ENCODE results near the gene BCL2.
"Not testable (repeated sequence)": the region's sequence is repeated elsewhere in the genome, so short reads cannot be mapped to it uniquely, and the experiment has no call there.

BCL2 gene

GRCh38 chr18:63205791-63206252 is 113.7 kb downstream of the BCL2 start:
- H3K36me3 ChIP-seq (ENCODE audit: control insufficient read depth in 4 of 4, insufficient read depth in 4 of 4, low read length in 3 of 4), result peaks cover 0 to 9% (median 0%) of the 10 kb centered on the region in 4 experiments
- H3K4me3 ChIP-seq (ENCODE audit: control insufficient read depth in 1 of 7, extremely low read depth in 1 of 7, insufficient read depth in 4 of 7, low read depth in 2 of 7, low read length in 6 of 7), result no peak overlapping the region
- H3K4me1 ChIP-seq (ENCODE audit: control extremely low read depth in 1 of 4, control insufficient read depth in 4 of 4, insufficient read depth in 4 of 4, low read length in 3 of 4), result peaks cover 3 to 51% (median 17%) of the 10 kb centered on the region in 4 experiments
- H3K27ac ChIP-seq (ENCODE audit: insufficient read depth in 1 of 2, low read depth in 1 of 2, low read length in 2 of 2, poor library complexity in 1 of 2, severe bottlenecking in 2 of 2), result no peak overlapping the region
- POLR2A ChIA-PET, result interaction anchor here (0.5 kb wide), 1 partner anchor 17 kb away, joined by 3 read pairs; no protein-coding TSS in a partner anchor
- no peak for DNase-seq
- no peaks in the 10 kb centered on the region for H3K9me3 ChIP-seq (ENCODE audit: control extremely low read depth in 1 of 5, control insufficient read depth in 4 of 5, insufficient read depth in 2 of 5, low read depth in 1 of 5, low read length in 4 of 5)
- WGBS (ENCODE audit: insufficient coverage), result 79% methylated on average over 6 of the region's 6 CpGs
- CTCF ChIA-PET, result interaction anchor here (1.2 to 2.6 kb wide), 3 partner anchors 10 to 120 kb away, joined by 3 to 9 read pairs (median 3); no protein-coding TSS in a partner anchor
- H3K27me3 ChIP-seq (replicated peaks in 2 of 5; ENCODE audit: control insufficient read depth in 4 of 5, insufficient read depth in 5 of 5, low read length in 4 of 5), result no peaks in the 10 kb centered on the region

GRCh38 chr18:63203497-63203896 is 116.1 kb downstream of the BCL2 start:
- peaks cover 0 to 58% (median 24%) of the 10 kb centered on the region in 4 experiments for H3K4me1 ChIP-seq (ENCODE audit: control extremely low read depth in 1 of 4, control insufficient read depth in 4 of 4, insufficient read depth in 4 of 4, low read length in 3 of 4)
- no peaks in the 10 kb centered on the region for H3K27me3 ChIP-seq (replicated peaks in 2 of 5; ENCODE audit: control insufficient read depth in 4 of 5, insufficient read depth in 5 of 5, low read length in 4 of 5)
- H3K36me3 ChIP-seq (ENCODE audit: control insufficient read depth in 4 of 4, insufficient read depth in 4 of 4, low read length in 3 of 4), result no peaks in the 10 kb centered on the region
- no peaks in the 10 kb centered on the region for H3K9me3 ChIP-seq (ENCODE audit: control extremely low read depth in 1 of 5, control insufficient read depth in 4 of 5, insufficient read depth in 2 of 5, low read depth in 1 of 5, low read length in 4 of 5)
- ChIA-PET POLR2A (no interaction called here), CTCF (interaction anchor here (0.9 to 2.6 kb wide), 3 partner anchors 8 to 24 kb away, joined by 3 to 9 read pairs (median 3); no protein-coding TSS in a partner anchor)
- DNase-seq, result no peak
- H3K27ac ChIP-seq (ENCODE audit: insufficient read depth in 1 of 2, low read depth in 1 of 2, low read length in 2 of 2, poor library complexity in 1 of 2, severe bottlenecking in 2 of 2), result no peak overlapping the region
- no peak overlapping the region for H3K4me3 ChIP-seq (ENCODE audit: control insufficient read depth in 1 of 7, extremely low read depth in 1 of 7, insufficient read depth in 4 of 7, low read depth in 2 of 7, low read length in 6 of 7)
- WGBS (ENCODE audit: insufficient coverage), result no CpG with 5 or more reads among the region's 3 CpGs

GRCh38 chr18:63202828-63203227 is 116.7 kb downstream of the BCL2 start:
- Histone ChIP-seq H3K4me3 (ENCODE audit: control insufficient read depth in 1 of 7, extremely low read depth in 1 of 7, insufficient read depth in 4 of 7, low read depth in 2 of 7, low read length in 6 of 7) (no peak overlapping the region), H3K36me3 (ENCODE audit: control insufficient read depth in 4 of 4, insufficient read depth in 4 of 4, low read length in 3 of 4) (no peaks in the 10 kb centered on the region), H3K4me1 (ENCODE audit: control extremely low read depth in 1 of 4, control insufficient read depth in 4 of 4, insufficient read depth in 4 of 4, low read length in 3 of 4) (peaks cover 0 to 61% (median 24%) of the 10 kb centered on the region in 4 experiments), H3K27ac (ENCODE audit: insufficient read depth in 1 of 2, low read depth in 1 of 2, low read length in 2 of 2, poor library complexity in 1 of 2, severe bottlenecking in 2 of 2) (no peak overlapping the region), H3K27me3 (replicated peaks in 2 of 5; ENCODE audit: control insufficient read depth in 4 of 5, insufficient read depth in 5 of 5, low read length in 4 of 5) (no peaks in the 10 kb centered on the region), H3K9me3 (ENCODE audit: control extremely low read depth in 1 of 5, control insufficient read depth in 4 of 5, insufficient read depth in 2 of 5, low read depth in 1 of 5, low read length in 4 of 5) (no peaks in the 10 kb centered on the region)
- 98% methylated on average over 3 of the region's 8 CpGs for WGBS (ENCODE audit: insufficient coverage)
- ChIA-PET CTCF (no interaction called here), POLR2A (no interaction called here)
- no peak for DNase-seq

- H3K4me3 ChIP-seq (ENCODE audit: control insufficient read depth in 1 of 7, extremely low read depth in 1 of 7, insufficient read depth in 4 of 7, low read depth in 2 of 7, low read length in 6 of 7); H3K27me3 ChIP-seq (replicated peaks in 2 of 5; ENCODE audit: control insufficient read depth in 4 of 5, insufficient read depth in 5 of 5, low read length in 4 of 5); H3K36me3 ChIP-seq (ENCODE audit: control insufficient read depth in 4 of 4, insufficient read depth in 4 of 4, low read length in 3 of 4); DNase-seq; POLR2A ChIA-PET; H3K9me3 ChIP-seq (ENCODE audit: control extremely low read depth in 1 of 5, control insufficient read depth in 4 of 5, insufficient read depth in 2 of 5, low read depth in 1 of 5, low read length in 4 of 5); H3K27ac ChIP-seq (ENCODE audit: insufficient read depth in 1 of 2, low read depth in 1 of 2, low read length in 2 of 2, poor library complexity in 1 of 2, severe bottlenecking in 2 of 2): not testable (repeated sequence)
- WGBS (ENCODE audit: insufficient coverage), result no CpG with 5 or more reads among the region's 3 CpGs
- CTCF ChIA-PET, result interaction anchor here (2.0 kb wide), 1 partner anchor 69 kb away, joined by 4 read pairs; no protein-coding TSS in a partner anchor
- H3K4me1 ChIP-seq (ENCODE audit: control extremely low read depth in 1 of 4, control insufficient read depth in 4 of 4, insufficient read depth in 4 of 4, low read length in 3 of 4), result peaks cover 0 to 59% (median 14%) of the 10 kb centered on the region in 4 experiments
These were observed 118.1 kb downstream of the BCL2 start for GRCh38 chr18:63201456-63201855.

GRCh38 chr18:63199743-63200241 is 119.8 kb downstream of the BCL2 start:
- H3K4me3 ChIP-seq (ENCODE audit: control insufficient read depth in 1 of 7, extremely low read depth in 1 of 7, insufficient read depth in 4 of 7, low read depth in 2 of 7, low read length in 6 of 7), result peak overlapping the region in 5 of 7 experiments; percentile 30 to 75 (median 53)
- ChIA-PET POLR2A (no interaction called here), CTCF (interaction anchor here (1.2 to 2.0 kb wide), 2 partner anchors 19 to 67 kb away, joined by 3 to 4 read pairs; no protein-coding TSS in a partner anchor)
- no peaks in the 10 kb centered on the region for H3K9me3 ChIP-seq (ENCODE audit: control extremely low read depth in 1 of 5, control insufficient read depth in 4 of 5, insufficient read depth in 2 of 5, low read depth in 1 of 5, low read length in 4 of 5)
- no peak overlapping the region for H3K27ac ChIP-seq (ENCODE audit: insufficient read depth in 1 of 2, low read depth in 1 of 2, low read length in 2 of 2, poor library complexity in 1 of 2, severe bottlenecking in 2 of 2)
- WGBS (ENCODE audit: insufficient coverage), result 3% methylated on average over 6 of the region's 14 CpGs
- peaks cover 0 to 42% (median 9%) of the 10 kb centered on the region in 4 experiments for H3K4me1 ChIP-seq (ENCODE audit: control extremely low read depth in 1 of 4, control insufficient read depth in 4 of 4, insufficient read depth in 4 of 4, low read length in 3 of 4)
- H3K27me3 ChIP-seq (replicated peaks in 2 of 5; ENCODE audit: control insufficient read depth in 4 of 5, insufficient read depth in 5 of 5, low read length in 4 of 5), result no peaks in the 10 kb centered on the region
- no peaks in the 10 kb centered on the region for H3K36me3 ChIP-seq (ENCODE audit: control insufficient read depth in 4 of 4, insufficient read depth in 4 of 4, low read length in 3 of 4)
- peak; percentile 38 to 82 (median 72) for DNase-seq

GRCh38 chr18:63198868-63199742 is 120.5 kb downstream of the BCL2 start:
- no peaks in the 10 kb centered on the region for H3K36me3 ChIP-seq (ENCODE audit: control insufficient read depth in 4 of 4, insufficient read depth in 4 of 4, low read length in 3 of 4)
- H3K27me3 ChIP-seq (replicated peaks in 2 of 5; ENCODE audit: control insufficient read depth in 4 of 5, insufficient read depth in 5 of 5, low read length in 4 of 5), result no peaks in the 10 kb centered on the region
- peaks cover 0 to 40% (median 9%) of the 10 kb centered on the region in 4 experiments for H3K4me1 ChIP-seq (ENCODE audit: control extremely low read depth in 1 of 4, control insufficient read depth in 4 of 4, insufficient read depth in 4 of 4, low read length in 3 of 4)
- ChIA-PET CTCF (interaction anchor here (1.2 to 2.0 kb wide), 2 partner anchors 18 to 67 kb away, joined by 3 to 4 read pairs; no protein-coding TSS in a partner anchor), POLR2A (no interaction called here)
- DNase-seq, result no peak
- no peak overlapping the region for H3K27ac ChIP-seq (ENCODE audit: insufficient read depth in 1 of 2, low read depth in 1 of 2, low read length in 2 of 2, poor library complexity in 1 of 2, severe bottlenecking in 2 of 2)
- WGBS (ENCODE audit: insufficient coverage), result 89% methylated on average over 5 of the region's 5 CpGs
- peak overlapping the region in 4 of 7 experiments; percentile 39 to 75 (median 61) for H3K4me3 ChIP-seq (ENCODE audit: control insufficient read depth in 1 of 7, extremely low read depth in 1 of 7, insufficient read depth in 4 of 7, low read depth in 2 of 7, low read length in 6 of 7)
- H3K9me3 ChIP-seq (ENCODE audit: control extremely low read depth in 1 of 5, control insufficient read depth in 4 of 5, insufficient read depth in 2 of 5, low read depth in 1 of 5, low read length in 4 of 5), result no peaks in the 10 kb centered on the region

Measured in common myeloid progenitor, CD34-positive (primary cell).